Measurements from ENCODE around the gene MYO7B. TPM values are rescaled to one million over a fixed set of nuclear protein-coding genes. Genes with fewer than 3 reads are reported as not detected.

MYO7B gene
- total and polyA plus RNA-seq, 9 of the 15 experiments (the other 6 are each of a cell fraction or from before 2014, with no cell fraction given), result 0.08 TPM; not detected in 8

- no peak for TF ChIP-seq ZNF407 (IDR thresholded peaks at IDR 0.05; ENCODE audit: low read depth)
Measured at GRCh38 chr2:127504552-127505430, 30.7 kb upstream of the MYO7B start (continued).

All from K562 (cell line).